Tibial artery (tissue), 4 donors: Measurements from ENCODE around the gene C12orf76.

Source experiments
- DNase-seq, 2 donors: peaks; one replicate each; pipeline ENCODE4 v3.0.0-alpha.2; 2019
- H3K27ac ChIP-seq, 2 donors: fragments of 200-600 bp; sonication (generic) in 1 of 2; 1 replicate in 1 of 2; 2 replicates in 1 of 2; pipeline ENCODE4 v1.5.1; 2018 to 2019; ENCODE audit warnings: mild to moderate bottlenecking in 1 of 2
- H3K27me3 ChIP-seq, 2 donors: fragments of 200-600 bp; sonication (generic) in 1 of 2; one replicate each; pipeline versions ENCODE4 v1.5.1 to v1.6.0; 2016 to 2019
- H3K36me3 ChIP-seq, 3 donors: fragments of 200-600 bp; sonication (generic) in 2 of 3; one replicate each; pipeline ENCODE4 v1.5.1; 2016 to 2019; ENCODE audit warnings: mild to moderate bottlenecking in 2 of 3
- H3K4me1 ChIP-seq, 4 donors: fragments of 200-600 bp; sonication (generic) in 2 of 4; 1 replicate in 3 of 4; 2 replicates in 1 of 4; pipeline ENCODE4 v1.5.1; 2016 to 2019
- H3K4me3 ChIP-seq, 2 donors: fragments of 200-600 bp; sonication (generic) in 1 of 2; 1 replicate in 1 of 2; 2 replicates in 1 of 2; pipeline ENCODE4 v1.5.1; 2018 to 2019; ENCODE audit warnings: mild to moderate bottlenecking in 2 of 2
- H3K9me3 ChIP-seq, 3 donors: fragments of 200-600 bp; sonication (generic) in 1 of 3; one replicate each; pipeline ENCODE4 v1.5.1; 2016 to 2019
- intact Hi-C: fragments of 100-400 bp; cut with DNase I; formaldehyde crosslinking; loops from one replicate; pipeline ENCODE4 v1.15.0; 2023; ENCODE audit warnings: low total_unique reads
- TF ChIP-seq, protein P1 (sequence below), 2 experiments: fragments of 200-600 bp in 1 of 2; fragments of 450-650 bp in 1 of 2; IDR thresholded peaks; one replicate each; pipeline ENCODE4 v1.5.1; 2017 to 2019; ENCODE audit warnings: antibody characterized with exemption in 2 of 2, mild to moderate bottlenecking in 1 of 2, moderate library complexity in 1 of 2

Gene C12orf76

GRCh38 chr12:110084314-110085015, 36.1 kb upstream of the C12orf76 start:
- Histone ChIP-seq H3K4me1 (no peaks in the 10 kb centered on the region), H3K9me3 (no peaks in the 10 kb centered on the region), H3K27ac (no peak overlapping the region), H3K36me3 (no peaks in the 10 kb centered on the region), H3K27me3 (peaks cover 0 to 2% of the 10 kb centered on the region in 2 donors), H3K4me3 (no peak overlapping the region)
- TF ChIP-seq, protein P1, sequence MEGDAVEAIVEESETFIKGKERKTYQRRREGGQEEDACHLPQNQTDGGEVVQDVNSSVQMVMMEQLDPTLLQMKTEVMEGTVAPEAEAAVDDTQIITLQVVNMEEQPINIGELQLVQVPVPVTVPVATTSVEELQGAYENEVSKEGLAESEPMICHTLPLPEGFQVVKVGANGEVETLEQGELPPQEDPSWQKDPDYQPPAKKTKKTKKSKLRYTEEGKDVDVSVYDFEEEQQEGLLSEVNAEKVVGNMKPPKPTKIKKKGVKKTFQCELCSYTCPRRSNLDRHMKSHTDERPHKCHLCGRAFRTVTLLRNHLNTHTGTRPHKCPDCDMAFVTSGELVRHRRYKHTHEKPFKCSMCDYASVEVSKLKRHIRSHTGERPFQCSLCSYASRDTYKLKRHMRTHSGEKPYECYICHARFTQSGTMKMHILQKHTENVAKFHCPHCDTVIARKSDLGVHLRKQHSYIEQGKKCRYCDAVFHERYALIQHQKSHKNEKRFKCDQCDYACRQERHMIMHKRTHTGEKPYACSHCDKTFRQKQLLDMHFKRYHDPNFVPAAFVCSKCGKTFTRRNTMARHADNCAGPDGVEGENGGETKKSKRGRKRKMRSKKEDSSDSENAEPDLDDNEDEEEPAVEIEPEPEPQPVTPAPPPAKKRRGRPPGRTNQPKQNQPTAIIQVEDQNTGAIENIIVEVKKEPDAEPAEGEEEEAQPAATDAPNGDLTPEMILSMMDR (IDR thresholded peaks at IDR 0.05) = no peak
- intact Hi-C loops = loop anchor here (10.0 kb wide), 1 partner anchor 70 kb away; no protein-coding TSS in a partner anchor
- DNase-seq = no peak

GRCh38 chr12:110080410-110080809, 32.1 kb upstream of the C12orf76 start:
- Histone ChIP-seq H3K36me3 (no peaks in the 10 kb centered on the region), H3K4me3 (no peak overlapping the region), H3K27ac (no peak overlapping the region), H3K27me3 (no peaks in the 10 kb centered on the region), H3K9me3 (no peaks in the 10 kb centered on the region), H3K4me1 (no peaks in the 10 kb centered on the region)
- TF ChIP-seq, protein P1 (IDR thresholded peaks at IDR 0.05) = no peak
- intact Hi-C loops = loop anchor here (10.0 kb wide), 1 partner anchor 66 kb away; no protein-coding TSS in a partner anchor
- no peak for DNase-seq

DNA sequence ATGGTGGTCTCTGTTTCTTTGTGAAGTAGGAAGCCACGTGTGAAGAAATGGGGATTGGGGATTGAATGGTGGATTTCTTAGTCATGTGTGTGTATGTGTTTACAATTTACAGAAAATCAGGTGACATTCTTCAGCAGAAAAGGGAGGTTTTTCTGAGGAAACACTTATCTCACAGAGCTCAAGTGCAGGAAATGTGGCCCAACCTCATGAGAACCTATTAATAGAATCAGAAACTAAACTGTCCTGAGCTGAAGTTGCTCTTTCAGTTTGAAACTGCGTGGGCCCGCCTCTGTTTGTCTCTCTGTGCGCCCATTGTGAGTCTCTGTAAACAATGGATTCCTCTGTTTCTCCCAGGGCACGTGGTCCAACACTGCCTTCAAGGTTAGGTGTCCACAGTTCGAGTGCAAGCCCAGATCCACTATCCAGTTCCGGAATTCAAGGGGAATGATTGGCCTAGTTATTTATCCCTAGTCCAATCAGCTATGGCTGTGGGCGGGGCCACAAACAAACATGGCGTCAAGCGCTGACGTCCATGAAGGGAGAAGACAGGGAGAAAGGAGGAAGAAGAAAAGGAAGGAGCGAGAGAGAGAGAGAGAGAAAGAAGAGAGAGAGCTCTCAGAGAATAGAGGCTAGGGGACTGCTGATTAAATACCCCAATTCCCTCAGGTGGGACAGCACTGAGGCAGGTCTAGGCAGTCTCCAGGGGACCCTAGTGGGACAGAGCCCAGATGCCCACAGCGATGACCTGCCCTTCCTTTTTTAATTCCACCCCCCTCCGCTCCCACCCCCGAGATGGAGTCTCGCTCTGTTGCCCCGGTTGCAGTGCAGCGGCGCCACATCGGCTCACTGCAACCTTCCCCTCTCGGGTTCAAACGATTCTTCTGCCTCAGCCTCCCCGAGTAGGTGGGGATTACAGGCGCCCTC, 31.4 kb upstream of the C12orf76 start:
- Histone ChIP-seq H3K9me3 (no peaks in the 10 kb centered on the region), H3K36me3 (no peaks in the 10 kb centered on the region), H3K4me1 (no peaks in the 10 kb centered on the region), H3K4me3 (peak overlapping the region in 1 of 2 donors; percentile 10), H3K27me3 (no peaks in the 10 kb centered on the region), H3K27ac (no peak overlapping the region)
- TF ChIP-seq, protein P1 (IDR thresholded peaks at IDR 0.05) = no peak
- intact Hi-C loops = loop anchor here (10.0 kb wide), 1 partner anchor 65 kb away; no protein-coding TSS in a partner anchor
- DNase-seq = peak in 1 of 2 donors; percentile 49

DNA sequence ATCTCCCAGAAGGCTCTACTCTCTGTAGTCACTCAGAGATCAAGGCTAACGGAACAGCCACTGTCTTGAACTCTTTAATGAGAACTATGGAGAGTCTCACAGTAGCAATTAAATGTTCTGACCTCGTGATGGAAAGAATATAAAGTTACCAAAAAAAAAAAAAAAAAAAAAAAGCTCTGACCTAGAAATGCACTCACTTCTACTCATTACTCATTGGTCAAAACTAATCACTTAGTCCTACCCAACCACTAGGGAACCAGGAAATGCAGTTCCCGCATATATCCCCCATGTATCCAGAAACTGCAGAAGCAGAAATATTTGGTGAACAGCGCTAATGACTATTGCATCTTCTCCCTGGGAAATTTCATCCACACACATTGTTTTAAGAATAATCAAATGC, 29.5 kb upstream of the C12orf76 start:
- intact Hi-C loops = no loop called here
- Histone ChIP-seq H3K4me3 (no peak overlapping the region), H3K9me3 (no peaks in the 10 kb centered on the region), H3K27me3 (no peaks in the 10 kb centered on the region), H3K27ac (no peak overlapping the region), H3K4me1 (peaks cover 0 to 7% (median 2%) of the 10 kb centered on the region in 4 donors), H3K36me3 (no peaks in the 10 kb centered on the region)
- no peak for DNase-seq
- TF ChIP-seq, protein P1 (IDR thresholded peaks at IDR 0.05) = no peak

- TF ChIP-seq, protein P1 (IDR thresholded peaks at IDR 0.05) = no peak
- intact Hi-C loops = no loop called here
Measured at GRCh38 chr12:110075880-110076279, 27.6 kb upstream of the C12orf76 start.

More at GRCh38 chr12:110075880-110076279, 27.6 kb upstream of the C12orf76 start:
- Histone ChIP-seq H3K27ac (no peak overlapping the region), H3K4me3 (no peak overlapping the region), H3K36me3 (no peaks in the 10 kb centered on the region), H3K4me1 (peaks cover 0 to 7% (median 3%) of the 10 kb centered on the region in 4 donors), H3K27me3 (no peaks in the 10 kb centered on the region), H3K9me3 (no peaks in the 10 kb centered on the region)
- no peak for DNase-seq
